GM12801 (cell line): ENCODE data around the gene GPR84.

Experiments
- CTCF ChIP-seq: IDR thresholded peaks from one replicate; pipeline ENCODE4 v1.5.1; 2011; ENCODE audit warnings: control low read depth; ENCODE audit not compliant: insufficient read length; ENCODE audit errors: extremely low read depth

Gene GPR84

DNA sequence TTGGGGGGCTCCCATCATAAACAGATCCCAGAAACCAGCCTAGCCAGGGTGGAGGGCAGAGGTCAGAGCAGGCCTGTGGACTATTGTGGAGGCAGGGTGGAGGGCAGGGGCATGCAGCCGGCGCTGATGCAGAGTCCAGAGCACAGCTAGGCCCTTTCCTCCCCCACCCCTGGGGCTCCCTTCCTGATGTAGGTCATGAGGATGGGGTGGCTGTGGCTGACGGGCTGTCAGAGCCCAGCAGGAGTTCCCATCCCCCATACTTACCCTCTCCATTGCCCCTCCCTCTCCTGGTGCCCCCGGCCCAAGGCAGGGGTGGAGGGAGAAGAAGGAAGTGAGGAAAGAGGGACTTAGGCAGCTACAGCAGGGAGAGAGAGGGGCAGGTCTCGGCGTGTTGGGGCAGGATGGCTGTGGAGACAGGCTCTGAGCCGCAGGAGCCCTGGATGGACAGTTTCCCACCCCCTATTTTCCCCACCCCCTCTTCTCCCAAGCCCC is 25.9 kb upstream of the GPR84 start:
- no peak for TF ChIP-seq CTCF

GRCh38 chr12:54389607-54390175 is 25.4 kb upstream of the GPR84 start:
- TF ChIP-seq CTCF, result no peak

DNA sequence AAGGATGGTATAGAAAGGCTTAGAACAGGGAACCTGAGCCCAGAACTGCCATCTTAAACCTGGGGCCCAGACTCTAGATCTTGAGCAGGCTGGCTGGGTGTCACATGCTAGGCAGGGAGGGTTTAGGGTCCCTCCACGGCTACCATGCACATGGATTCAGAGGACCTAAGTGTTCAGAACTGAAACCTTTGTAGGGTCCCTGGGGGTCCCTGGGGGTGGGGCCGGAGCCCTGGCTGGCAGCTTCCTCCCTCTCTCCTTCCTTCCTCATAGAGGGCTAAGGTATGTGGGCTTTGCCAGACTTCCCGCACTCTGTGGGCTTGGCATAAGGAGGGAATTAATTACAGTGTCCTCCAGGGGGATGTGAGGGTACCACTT is 24.8 kb upstream of the GPR84 start:
- TF ChIP-seq CTCF, result no peak

DNA sequence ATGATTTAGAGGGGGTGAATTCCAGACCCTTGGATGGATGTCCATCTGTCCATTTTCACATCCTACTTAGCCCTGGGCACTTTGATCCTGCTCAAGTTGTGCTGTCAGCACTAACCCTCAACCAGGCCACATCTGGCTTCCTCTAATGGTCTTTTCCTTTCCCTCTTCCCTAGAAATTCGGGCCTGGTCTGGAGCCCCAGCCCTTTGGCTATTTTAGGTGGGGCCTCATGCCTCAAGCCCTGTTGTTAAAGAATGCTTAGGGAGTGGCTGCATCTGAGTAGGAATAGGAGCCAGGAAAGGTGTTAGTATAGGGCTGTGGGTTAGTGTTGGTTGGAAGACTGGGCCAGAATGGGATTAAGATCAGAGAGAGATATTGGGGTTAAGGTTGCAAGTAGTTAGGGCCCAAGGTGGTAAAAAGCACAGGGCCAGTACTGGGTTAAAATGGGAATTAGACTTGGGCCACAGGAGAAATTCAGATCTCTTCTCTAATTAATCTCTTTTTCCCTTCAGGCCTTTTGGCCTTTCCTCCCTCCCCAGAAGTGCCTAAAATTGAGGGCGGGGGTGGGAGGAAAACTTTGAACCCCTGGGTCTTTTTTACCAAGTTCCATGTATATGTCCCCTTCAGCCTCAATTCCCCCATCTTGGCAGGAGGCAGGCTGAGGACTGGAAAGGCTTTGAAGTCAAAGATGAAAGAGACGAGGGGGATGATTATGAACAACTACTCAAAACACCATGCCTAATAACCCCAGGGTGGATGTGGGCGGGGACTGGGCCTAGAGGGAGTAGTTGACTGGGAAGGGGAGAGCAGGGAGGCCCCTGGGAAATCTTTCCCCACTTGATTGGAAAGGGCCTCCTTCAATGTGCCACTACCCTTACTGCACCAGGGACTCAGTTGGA is 24.2 kb upstream of the GPR84 start:
- TF ChIP-seq CTCF, result no peak

DNA sequence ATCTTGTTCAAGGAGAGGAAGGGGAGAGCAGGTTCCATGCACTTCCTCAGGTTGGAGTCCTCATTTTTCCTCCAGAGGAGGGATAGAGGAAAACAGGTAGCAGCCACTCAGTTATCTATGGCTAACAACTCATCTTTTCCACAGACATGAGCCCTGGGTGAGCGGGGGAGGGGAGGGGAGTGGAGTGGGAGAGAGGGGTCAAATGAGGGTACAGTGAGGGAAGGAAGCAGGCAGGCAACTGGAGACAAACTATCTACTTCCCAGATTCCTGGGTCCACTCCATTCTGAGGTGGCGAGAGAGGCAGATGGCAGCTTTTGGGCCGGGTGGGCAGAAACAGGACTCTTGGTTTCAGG is 22.8 kb upstream of the GPR84 start:
- no peak for TF ChIP-seq CTCF

DNA sequence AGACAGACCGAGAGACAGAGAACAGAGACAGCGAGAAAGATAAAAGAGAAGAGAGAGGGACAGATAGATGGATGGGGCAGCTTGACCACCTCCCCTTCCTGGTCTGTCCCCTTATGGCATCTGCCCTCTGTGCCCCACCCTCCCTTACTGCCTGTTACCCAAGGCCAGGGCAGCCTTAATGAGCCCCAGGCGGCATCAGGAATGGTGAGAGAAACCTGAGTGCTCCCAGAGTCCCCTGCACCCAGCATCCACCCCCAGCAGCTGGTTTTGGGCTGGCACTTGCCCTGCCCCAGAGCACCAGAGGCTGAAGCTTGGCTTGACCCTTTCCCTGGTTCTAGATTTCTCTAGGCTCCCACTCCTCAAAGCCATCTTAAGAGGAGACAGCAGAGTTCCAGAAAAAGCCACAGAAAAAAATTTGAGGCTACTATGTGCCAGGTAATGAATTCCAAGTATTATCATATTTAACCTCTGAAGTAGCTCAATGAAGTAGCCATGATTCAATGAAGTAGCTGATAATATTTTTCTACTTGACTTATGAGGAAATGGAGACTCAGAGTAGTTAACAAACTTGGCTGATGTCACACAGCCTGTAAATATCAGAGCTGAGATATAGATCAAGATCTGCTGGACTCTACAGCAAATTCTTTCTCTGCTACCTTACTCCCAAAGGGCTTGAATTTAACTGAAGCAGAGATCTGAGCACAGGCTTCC is 22.3 kb upstream of the GPR84 start:
- TF ChIP-seq CTCF, result no peak

DNA sequence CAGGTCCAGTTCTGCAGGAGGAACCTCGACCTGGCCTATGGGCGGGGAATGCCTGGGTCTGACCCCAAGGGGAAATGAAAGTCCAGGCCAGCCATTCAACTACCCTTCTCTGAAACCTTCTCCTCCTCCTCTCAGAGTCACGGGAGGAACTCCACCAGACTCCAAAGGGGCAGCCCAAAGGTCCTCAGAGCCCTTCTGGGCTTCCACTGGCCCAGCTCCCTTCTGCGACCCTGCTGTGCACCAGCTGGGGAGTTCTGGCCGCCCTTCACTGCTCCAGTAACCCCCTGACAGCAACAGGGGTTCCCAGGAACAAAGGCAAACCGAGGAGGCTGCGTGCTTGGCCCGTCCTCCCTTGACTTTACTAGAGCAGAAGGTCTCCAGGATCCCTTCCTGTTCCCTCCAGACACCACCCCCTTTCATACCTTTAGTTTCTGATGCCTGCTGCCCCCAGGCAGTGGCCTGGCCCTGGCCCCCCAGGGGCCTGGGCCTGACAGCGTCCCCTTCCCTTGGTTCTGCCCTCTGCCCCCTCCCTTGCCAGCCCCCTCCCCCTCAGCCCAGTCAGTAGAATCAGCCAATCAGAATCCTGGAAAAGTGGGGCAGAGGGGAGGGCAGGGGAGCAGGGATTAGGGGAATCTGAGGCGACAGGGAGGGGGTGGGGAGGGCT is 21.1 kb upstream of the GPR84 start:
- no peak for TF ChIP-seq CTCF
